Measurements from ENCODE around the gene ZNRF3.
A peak's percentile ranks its signal among the peaks of the same experiment; 100 is the strongest.

Gene ZNRF3

DNA sequence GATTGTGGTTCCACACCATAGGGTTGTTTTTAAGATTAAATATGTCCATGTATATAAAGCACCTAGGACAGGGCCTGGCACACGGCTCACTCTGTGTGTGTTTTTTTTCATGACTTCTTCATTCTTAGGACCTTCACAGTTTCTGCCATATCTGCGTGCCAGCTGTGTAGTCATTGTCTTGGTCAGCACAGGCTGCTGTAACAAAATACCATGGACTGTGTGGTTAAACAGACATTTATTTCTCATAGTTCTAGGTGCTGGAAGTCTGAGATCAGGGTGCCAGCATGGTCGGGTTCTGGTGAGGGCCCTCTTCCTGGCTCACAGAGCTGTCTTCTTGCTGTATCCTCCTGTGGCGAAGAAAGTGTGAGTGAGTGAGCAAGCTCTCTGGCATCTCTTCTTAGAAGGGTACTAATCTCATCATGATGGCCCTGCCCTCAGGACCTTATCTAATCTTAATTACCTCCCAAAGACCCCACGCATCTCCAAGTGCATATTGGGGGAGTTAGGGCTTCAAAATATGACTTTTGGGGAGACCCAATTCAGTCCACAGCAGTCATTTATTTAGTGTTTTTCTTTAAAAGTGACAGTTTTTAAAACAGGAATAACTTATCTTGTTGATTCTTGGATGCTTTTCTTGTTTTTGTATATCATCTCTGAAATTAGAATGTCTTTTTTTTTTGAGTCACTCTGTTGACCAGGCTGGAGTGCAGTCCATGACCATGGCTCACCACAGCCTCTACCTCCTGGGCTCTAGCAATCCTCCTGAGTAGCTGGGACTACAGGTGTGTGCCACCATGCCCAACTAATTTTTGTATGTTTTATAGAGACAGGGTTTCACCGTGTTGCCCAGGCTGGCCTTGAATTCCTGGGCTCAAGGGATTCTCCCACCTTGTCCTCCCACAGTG is 70.9 kb downstream of the ZNRF3 start:
- DNase-seq (ENCODE audit: low spot score) = no peak

DNA sequence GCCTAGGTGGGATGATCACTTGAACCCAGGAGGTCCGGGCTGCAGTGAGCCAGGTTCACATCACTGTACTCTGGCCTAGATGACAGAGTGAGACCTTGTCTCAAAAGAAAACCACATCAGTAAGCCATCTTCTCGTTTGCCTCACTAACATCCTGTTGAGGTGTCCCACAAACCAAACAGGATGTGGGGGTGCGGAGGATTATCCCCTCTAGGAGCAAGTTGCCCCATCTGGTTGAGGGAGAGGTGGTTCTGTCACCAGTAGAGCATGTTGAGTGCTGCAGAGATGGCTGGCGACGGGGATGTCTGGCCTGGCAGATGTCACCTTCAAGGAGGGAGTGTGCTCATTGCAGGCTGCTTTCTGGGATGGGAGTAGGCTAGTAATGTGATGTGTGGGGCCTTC is 72.4 kb downstream of the ZNRF3 start:
- peak; percentile 69 for DNase-seq (ENCODE audit: low spot score)

GRCh38 chr22:28956506-28956905 is 73.1 kb downstream of the ZNRF3 start:
- DNase-seq (ENCODE audit: low spot score) = no peak

- DNase-seq (ENCODE audit: low spot score) = no peak
Measured at GRCh38 chr22:28958611-28959010, 75.2 kb downstream of the ZNRF3 start.

DNA sequence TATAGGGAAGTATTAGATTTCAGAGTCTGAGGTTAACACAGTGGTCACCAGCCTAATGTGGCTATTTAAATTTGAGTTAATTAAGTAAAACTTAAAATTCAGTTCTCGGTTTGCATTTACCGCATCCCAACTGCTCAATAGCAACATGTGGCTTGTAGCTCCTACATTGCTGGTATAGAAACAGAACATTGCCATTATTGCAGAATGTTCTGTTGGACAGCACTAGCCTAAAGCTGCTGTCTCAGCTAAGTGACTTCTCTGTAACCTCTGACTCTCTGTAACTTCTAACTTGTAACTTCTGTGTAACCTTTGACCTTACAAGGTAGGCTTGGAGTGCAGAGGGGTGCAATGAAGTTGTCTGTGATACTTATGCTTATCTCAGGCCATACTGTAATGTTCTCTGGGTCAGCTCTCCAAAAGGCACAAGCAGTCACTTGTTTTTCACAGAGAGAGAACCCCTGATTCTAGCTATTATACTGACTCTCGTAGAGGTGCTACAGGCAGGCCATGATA is 78.7 kb downstream of the ZNRF3 start:
- DNase-seq (ENCODE audit: low spot score) = no peak

GRCh38 chr22:28963362-28963761 is 80.0 kb downstream of the ZNRF3 start:
- no peak for DNase-seq (ENCODE audit: low spot score)

GRCh38 chr22:28967163-28967665 is 83.8 kb downstream of the ZNRF3 start:
- DNase-seq (ENCODE audit: low spot score) = no peak

DNA sequence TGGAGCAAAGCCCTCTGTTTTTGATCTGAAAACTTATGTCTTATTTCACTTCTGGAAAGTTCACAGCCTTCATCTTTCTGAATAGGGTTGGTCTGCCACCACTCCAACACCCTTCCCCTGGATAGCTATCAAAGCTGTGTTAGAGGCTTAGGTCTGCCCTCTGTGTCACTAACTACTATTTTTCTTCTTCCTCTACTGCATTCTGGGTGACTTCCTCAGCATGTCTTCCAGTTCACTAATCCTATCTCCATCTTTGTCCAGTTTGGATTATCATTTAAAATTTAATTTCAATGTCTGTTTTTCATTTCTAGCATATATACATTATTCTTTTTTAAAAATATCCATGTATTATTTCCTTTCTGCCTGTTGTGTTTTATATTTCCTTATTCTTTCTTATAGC is 84.6 kb downstream of the ZNRF3 start:
- DNase-seq (ENCODE audit: low spot score) = no peak

DNA sequence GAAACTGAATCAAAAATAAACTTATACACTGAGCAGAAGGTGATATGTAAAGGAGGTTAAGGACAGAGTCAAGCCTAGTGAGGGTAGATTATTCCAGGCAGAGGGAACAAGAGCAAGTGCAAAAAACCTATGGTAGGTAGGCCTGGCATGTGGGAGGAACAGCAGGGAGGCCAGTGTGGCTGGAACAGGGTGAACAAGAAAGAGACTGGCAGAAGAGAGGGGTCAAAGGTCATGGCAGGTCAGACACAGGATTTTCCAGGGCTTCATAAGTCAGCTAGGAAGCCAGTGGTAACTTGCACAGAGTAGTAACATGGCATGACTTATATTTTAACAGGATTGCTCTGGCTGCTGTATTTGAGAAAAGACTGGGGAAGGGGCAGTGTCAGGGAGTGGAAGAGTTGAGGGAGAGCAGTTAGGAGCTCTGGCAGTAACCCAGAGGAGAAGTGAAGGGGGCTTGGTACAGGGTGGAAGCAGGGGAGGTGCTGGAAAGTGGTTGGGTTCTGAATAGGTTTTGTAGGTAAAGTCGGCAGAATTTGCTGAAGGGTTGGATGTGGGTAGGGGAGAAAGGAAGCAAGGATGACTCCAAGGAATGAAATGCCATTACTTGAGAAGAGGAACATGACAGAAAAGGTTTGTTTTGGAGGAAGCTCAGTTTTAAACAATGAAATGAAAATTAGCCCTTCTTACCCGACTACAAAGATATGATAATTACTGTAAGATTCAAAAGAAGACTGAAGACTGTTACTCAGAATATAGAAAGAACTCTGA is 86.2 kb downstream of the ZNRF3 start:
- DNase-seq (ENCODE audit: low spot score) = no peak

DNA sequence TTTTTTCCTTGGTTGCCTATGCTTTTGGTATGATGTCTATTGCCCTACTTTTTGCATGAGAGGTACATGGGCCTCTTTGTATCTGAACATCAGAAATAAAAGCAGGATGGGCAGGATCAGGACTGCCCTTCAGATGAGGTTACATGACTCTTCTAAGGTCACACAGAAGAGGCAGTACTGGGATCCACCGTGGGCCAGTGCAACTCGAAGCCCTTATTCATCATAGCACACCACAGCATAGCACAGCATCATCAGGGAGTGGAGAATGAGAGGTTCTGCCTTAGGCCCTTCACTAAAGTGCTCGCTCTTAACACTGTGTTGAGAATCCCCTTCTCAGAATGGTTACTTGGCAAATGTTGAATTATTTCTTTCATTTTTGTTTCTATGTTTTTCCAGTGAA is 90.0 kb downstream of the ZNRF3 start:
- no peak for DNase-seq (ENCODE audit: low spot score)

DNA sequence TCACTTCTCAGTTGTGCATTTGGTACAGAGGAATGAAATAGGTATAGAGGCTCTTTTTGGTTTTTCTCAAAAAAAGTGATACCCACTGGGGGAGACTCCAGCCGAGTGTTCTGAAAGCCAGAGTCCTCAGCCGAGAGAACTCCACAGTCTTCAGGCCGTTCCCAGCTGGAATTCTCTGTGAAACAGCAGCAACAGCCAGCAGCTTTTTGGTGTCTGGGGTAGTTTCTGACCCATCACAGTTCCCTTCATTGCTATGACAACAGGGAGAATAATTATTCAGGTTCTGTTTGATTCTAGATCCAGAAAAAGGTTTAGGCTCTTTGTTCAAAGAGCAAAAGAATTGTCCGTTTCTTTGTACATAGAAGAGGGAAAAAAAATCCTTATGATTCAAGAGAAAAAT is 93.7 kb downstream of the ZNRF3 start:
- DNase-seq (ENCODE audit: low spot score) = no peak

- DNase-seq (ENCODE audit: low spot score) = no peak
Measured at GRCh38 chr22:28977481-28977971, 94.2 kb downstream of the ZNRF3 start.

- DNase-seq (ENCODE audit: low spot score) = no peak
Measured at GRCh38 chr22:28978158-28978557, 94.8 kb downstream of the ZNRF3 start.

DNA sequence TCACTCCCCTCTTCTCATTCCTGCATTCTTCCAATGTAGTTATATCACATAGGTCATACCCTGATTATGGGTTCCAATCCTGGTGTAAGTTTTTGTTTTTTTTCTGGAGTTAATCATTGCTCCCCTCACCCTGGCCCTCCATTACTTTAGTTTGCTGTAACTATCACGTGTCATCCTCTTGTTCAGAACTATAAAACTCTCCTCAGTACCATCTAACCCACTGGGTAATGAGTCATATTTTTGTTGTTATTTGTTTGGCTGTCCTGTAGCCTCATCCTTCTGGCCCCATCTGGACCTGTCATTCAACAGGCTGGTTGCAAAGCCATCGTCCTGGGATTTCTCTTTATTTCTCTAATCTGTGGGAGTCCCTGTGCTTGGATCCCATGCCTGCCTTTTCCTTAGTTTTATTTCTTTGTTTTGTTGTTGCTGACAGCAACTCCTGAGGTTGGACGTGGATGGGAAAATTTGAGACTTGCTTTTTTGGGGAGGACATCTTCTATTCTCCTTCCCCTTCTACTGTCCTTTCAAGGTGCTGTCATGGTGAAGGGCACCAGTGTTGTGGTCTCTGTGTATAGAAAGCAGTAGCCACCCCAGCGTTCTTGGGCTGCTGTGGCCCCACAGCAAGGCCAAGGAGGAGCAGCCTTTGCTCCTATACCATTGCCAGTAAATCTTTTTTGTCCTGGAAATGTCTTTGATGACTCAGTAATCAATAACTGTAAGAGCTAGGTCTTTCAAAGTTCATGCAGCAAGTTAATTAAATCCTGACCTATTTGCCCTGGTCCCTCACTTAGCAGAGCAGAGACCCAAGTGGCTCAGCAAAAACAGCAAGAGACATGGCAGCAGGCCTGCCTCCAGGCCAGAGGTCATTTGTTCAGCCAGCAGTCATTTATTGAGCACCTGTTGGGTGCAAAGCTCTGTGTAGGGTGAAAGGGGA is 95.8 kb downstream of the ZNRF3 start:
- DNase-seq (ENCODE audit: low spot score) = no peak

- no peak for DNase-seq (ENCODE audit: low spot score)
Measured at GRCh38 chr22:28980326-28980725, 97.0 kb downstream of the ZNRF3 start.

DNA sequence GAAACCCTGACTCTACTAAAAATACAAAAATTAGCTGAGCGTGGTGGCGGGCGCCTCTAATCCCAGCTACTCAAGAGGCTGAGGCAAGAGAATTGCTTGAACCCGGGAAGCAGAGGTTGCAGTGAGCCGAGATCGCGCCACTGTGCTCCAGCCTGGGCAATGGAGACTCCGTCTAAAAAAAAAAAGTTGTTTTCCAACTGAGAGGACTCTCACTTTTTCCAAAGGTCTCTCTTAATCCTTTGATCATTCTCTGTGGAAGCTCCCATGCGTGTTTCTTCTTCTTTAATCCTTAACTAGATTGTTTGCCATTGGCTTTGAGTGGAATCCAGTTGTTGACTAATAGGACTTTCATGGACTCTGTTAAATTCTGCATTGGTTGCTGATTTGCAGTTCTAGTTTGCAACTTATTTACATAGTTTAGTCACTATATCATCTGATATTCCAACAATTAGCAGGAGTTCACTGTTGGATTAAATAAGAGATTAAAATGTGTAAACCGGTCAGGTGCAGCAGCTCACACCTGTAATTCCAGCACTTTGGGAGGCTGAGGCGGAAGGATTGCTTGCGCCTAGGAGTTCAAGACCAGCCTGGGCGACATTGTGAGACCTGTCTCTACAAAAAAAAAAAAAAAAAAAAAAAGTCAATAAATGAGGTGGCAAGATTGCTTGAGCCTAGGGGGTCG is 98.6 kb downstream of the ZNRF3 start:
- DNase-seq (ENCODE audit: low spot score) = no peak

- DNase-seq (ENCODE audit: low spot score) = no peak
Measured at GRCh38 chr22:28983190-28983589, 99.8 kb downstream of the ZNRF3 start.

GRCh38 chr22:28983788-28984441 is 100.5 kb downstream of the ZNRF3 start:
- DNase-seq (ENCODE audit: low spot score) = no peak

- no peak for DNase-seq (ENCODE audit: low spot score)
Measured at GRCh38 chr22:28984482-28985158, 101.2 kb downstream of the ZNRF3 start.
